ENCODE data around the gene ZDHHC1. TPM values are rescaled to one million over a fixed set of nuclear protein-coding genes. Genes with fewer than 3 reads are reported as not detected.
A peak's percentile ranks its signal among the peaks of the same experiment; 100 is the strongest.

Gene ZDHHC1
- total and polyA plus RNA-seq, 2 of the 13 experiments (the other 11 are each of a cell fraction or from before 2014, with no cell fraction given), result 0.51 to 1.1 TPM

GRCh38 chr16:67447508-67448076 is 31.3 kb upstream of the ZDHHC1 start (continued):
- TF ChIP-seq E2F2 (CRISPR knock-in tag; IDR thresholded peaks at IDR 0.05; ENCODE audit: borderline replicate concordance) (no peak), STAG1 (CRISPR knock-in tag; IDR thresholded peaks at IDR 0.05) (peak; percentile 73), ZNF839 (CRISPR knock-in tag; IDR thresholded peaks at IDR 0.05; ENCODE audit: borderline replicate concordance) (no peak), RAD21 (CRISPR knock-in tag; IDR thresholded peaks at IDR 0.05) (peak; percentile 76), HDAC1 (CRISPR knock-in tag; IDR thresholded peaks at IDR 0.05) (0 out of 2 replicates have a peak, but pooled peaks have one; percentile 8), SKI (IDR thresholded peaks at IDR 0.05; ENCODE audit: partially characterized antibody) (peak; percentile 26), ZKSCAN8 (CRISPR knock-in tag; IDR thresholded peaks at IDR 0.05; ENCODE audit: borderline replicate concordance) (no peak), BORCS8-MEF2B (CRISPR knock-in tag; IDR thresholded peaks at IDR 0.05) (peak; percentile 3; the same call in 1 of the 2 replicates), KLF6 (CRISPR knock-in tag; IDR thresholded peaks at IDR 0.05) (no peak), ARID3A (IDR thresholded peaks at IDR 0.05; ENCODE audit: low read depth, low read length) (0 out of 2 replicates have a peak, but pooled peaks have one; percentile 12), ZNF687 (CRISPR knock-in tag; IDR thresholded peaks at IDR 0.05) (peak; percentile 51), SMARCE1 (IDR thresholded peaks at IDR 0.05; ENCODE audit: borderline replicate concordance) (no peak), ZNF782 (CRISPR knock-in tag; IDR thresholded peaks at IDR 0.05; ENCODE audit: borderline replicate concordance) (no peak), ZNF678 (CRISPR knock-in tag; IDR thresholded peaks at IDR 0.05) (no peak), ZNF691 (CRISPR knock-in tag; IDR thresholded peaks at IDR 0.05; ENCODE audit: borderline replicate concordance, low read depth) (no peak), HIC2 (CRISPR knock-in tag; IDR thresholded peaks at IDR 0.05; ENCODE audit: low read depth) (0 out of 2 replicates have a peak, but pooled peaks have one; percentile 17), MYC (CRISPR knock-in tag; IDR thresholded peaks at IDR 0.05; ENCODE audit: borderline replicate concordance) (0 out of 2 replicates have a peak, but pooled peaks have one; percentile 15)

Measured in HepG2 (cell line).